Glutamatergic neuron (in vitro differentiated cells): Measurements from ENCODE around the gene ITPKB. TPM values are rescaled to one million over a fixed set of nuclear protein-coding genes. Genes with fewer than 3 reads are reported as not detected.

Experiments
- DNase-seq: peaks from one replicate; pipeline ENCODE4 v3.0.0; 2022
- H3K27ac Mint-ChIP-seq: one replicate; pipeline ENCODE4 v1.8.0; 2020; ENCODE audit warnings: mild to moderate bottlenecking, mixed read lengths, inconsistent platforms; ENCODE audit not compliant: unreplicated experiment
- H3K27me3 Mint-ChIP-seq: one replicate; pipeline ENCODE4 v1.8.0; 2020; ENCODE audit warnings: mild to moderate bottlenecking, moderate library complexity, mixed read lengths, inconsistent platforms; ENCODE audit not compliant: unreplicated experiment
- H3K36me3 Mint-ChIP-seq: one replicate; pipeline ENCODE4 v1.8.0; 2020; ENCODE audit warnings: mild to moderate bottlenecking, mixed read lengths, inconsistent platforms; ENCODE audit not compliant: unreplicated experiment
- H3K4me1 Mint-ChIP-seq: one replicate; pipeline ENCODE4 v1.8.0; 2020; ENCODE audit warnings: mild to moderate bottlenecking, low read depth, mixed read lengths, inconsistent platforms; ENCODE audit not compliant: unreplicated experiment
- H3K4me3 Mint-ChIP-seq: one replicate; pipeline ENCODE4 v1.8.0; 2020; ENCODE audit warnings: mild to moderate bottlenecking, mixed read lengths, inconsistent platforms; ENCODE audit not compliant: unreplicated experiment
- H3K9me3 Mint-ChIP-seq: one replicate; pipeline ENCODE4 v1.8.0; 2020; ENCODE audit warnings: mild to moderate bottlenecking, moderate library complexity, mixed read lengths, inconsistent platforms; ENCODE audit not compliant: unreplicated experiment
- total RNA-seq: library from RNA; stranded (reverse); fragmentation: NEBNext Ultra II Directional; extraction: Animal tissue kit (Norgen Biotek cat#: 25700); gene quantifications from one replicate; pipeline ENCODE4 v1.2.1, GENCODE V29; 2021; ENCODE audit not compliant: unreplicated experiment
- TF ChIP-seq, protein P1 (sequence below): fragments of 200-600 bp; sonication (generic); IDR thresholded peaks from one replicate; pipeline ENCODE4 v1.5.0; 2021; ENCODE audit not compliant: partially characterized antibody, unreplicated experiment

ITPKB gene
- total RNA-seq, 1 donor from 2014 or later, result 0.34 TPM

DNA sequence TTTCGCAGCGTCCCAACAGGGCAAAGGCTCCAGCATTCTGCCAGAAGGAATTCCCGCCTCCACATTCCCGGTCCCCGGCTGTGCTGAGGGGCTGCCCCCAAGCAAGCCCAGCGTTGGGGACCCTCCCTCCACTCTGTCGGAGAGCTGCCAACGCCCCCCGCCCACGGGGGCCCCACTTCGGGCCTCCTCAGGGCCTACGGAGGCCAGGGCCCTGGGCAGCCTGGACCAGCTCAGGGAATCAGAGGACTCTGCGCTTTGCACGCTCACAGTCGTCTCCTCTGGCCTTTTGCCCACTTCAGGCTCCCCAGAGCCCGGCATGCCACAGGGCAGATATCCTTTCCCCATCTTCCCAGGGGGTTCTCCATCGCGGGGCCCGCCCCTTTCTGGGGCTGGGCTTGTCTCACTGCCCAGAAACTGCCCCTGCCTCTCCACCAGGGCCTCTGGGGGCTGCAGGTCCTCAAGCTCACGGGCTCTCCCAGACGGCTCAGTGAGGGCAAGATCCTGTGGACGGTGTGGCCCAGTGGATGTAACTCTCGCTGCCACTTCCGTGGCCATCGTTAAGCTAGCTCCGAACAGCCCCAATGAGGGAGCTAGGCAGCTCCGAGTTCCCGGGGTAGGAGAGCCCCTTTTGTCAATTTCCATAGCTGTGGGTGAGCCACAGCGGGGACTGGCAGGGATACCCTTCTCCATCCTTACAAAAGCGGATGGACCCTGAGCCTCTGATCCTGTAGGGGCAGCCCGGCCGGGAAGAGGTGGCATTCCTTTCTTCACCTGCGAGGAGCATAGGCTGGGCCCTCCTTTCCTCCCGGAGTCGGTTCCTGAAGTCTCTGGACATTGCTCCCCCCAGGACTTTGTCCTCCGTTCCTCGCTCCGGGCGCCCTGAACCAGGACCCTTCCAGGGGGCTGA is 2.8 kb downstream of the ITPKB start:
- Mint-ChIP-seq H3K27ac (no peak overlapping the region), H3K9me3 (no peaks in the 10 kb centered on the region), H3K4me3 (no peak overlapping the region), H3K36me3 (no peaks in the 10 kb centered on the region), H3K4me1 (no peaks in the 10 kb centered on the region), H3K27me3 (peaks cover 9% of the 10 kb centered on the region)
- DNase-seq, result no peak
- TF ChIP-seq, protein P1, sequence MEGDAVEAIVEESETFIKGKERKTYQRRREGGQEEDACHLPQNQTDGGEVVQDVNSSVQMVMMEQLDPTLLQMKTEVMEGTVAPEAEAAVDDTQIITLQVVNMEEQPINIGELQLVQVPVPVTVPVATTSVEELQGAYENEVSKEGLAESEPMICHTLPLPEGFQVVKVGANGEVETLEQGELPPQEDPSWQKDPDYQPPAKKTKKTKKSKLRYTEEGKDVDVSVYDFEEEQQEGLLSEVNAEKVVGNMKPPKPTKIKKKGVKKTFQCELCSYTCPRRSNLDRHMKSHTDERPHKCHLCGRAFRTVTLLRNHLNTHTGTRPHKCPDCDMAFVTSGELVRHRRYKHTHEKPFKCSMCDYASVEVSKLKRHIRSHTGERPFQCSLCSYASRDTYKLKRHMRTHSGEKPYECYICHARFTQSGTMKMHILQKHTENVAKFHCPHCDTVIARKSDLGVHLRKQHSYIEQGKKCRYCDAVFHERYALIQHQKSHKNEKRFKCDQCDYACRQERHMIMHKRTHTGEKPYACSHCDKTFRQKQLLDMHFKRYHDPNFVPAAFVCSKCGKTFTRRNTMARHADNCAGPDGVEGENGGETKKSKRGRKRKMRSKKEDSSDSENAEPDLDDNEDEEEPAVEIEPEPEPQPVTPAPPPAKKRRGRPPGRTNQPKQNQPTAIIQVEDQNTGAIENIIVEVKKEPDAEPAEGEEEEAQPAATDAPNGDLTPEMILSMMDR, result no peak

DNA sequence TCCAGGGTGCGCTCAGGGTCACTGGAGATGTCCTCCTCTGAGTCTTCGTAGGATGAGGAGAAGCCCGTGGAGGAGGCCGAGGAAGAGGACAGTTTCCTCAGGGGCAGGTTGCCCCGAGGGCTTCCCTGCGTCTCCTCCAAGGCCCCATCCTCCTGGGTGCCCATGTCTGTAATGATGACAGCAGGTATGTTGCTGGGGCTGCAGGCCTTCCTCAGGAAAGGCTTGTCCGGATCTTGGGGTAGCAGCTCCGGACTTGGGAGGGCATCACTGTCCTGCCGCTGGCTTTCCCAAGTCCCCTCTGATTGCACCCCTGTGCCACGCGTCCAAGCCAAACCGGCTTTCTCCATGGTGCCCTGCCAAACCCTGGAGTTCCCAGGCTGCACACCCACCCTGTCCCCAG is 3.5 kb downstream of the ITPKB start:
- Mint-ChIP-seq H3K4me1 (no peaks in the 10 kb centered on the region), H3K36me3 (no peaks in the 10 kb centered on the region), H3K27me3 (peaks cover 9% of the 10 kb centered on the region)

DNA sequence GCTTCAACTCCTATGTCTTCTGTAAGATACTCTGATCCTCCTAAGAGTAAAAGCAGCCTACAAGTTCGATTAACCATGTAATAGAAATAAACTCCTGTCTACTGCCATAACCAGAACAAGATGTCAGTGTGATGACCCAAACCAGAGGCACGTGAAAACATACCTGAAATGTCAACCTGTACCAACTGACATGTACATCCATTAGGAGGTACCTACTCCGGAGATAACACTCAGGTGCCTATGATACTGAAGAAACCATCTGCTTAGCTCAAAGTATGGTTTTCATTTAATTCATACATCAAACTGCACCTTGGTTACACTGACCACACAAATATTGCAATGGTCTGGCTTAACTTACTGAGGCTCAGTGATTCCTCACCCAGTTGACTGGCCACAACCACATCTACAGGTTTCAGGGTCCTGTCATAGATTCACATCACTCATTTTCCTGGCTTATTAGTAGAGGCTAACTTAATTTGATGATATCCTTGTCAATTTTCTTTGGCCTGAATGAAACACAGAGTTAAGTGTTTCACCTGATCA is 4.4 kb downstream of the ITPKB start:
- DNase-seq, result no peak
- Mint-ChIP-seq H3K36me3 (no peaks in the 10 kb centered on the region), H3K4me1 (no peaks in the 10 kb centered on the region), H3K9me3 (no peaks in the 10 kb centered on the region), H3K27me3 (peaks cover 9% of the 10 kb centered on the region), H3K4me3 (no peak overlapping the region), H3K27ac (no peak overlapping the region)
- TF ChIP-seq, protein P1, result no peak

More for the DNA sequence above, 3.5 kb downstream of the ITPKB start:
- TF ChIP-seq, protein P1, result no peak
- DNase-seq, result no peak
- Mint-ChIP-seq H3K4me3 (no peak overlapping the region), H3K9me3 (no peaks in the 10 kb centered on the region), H3K27ac (no peak overlapping the region)

DNA sequence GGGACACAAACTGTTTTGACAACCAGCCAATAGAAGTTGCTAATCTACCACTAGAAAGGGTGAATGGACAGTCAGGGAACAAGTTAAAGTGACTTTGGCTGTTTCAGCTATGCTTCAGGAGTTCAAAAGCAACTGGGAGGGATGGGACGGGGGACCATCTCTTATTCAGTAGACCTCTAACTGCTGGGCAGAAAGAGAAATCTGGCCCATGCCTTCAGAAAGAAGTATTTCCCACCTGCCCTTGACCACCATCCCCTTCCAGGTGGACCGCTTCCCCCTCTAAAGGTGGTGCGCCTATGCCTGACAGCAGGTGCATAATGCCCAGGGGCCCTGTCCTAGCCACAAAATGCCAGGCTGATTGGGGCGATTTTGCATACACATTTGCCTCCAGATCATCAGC is 5.2 kb downstream of the ITPKB start:
- no peak overlapping the region for H3K4me3 Mint-ChIP-seq
- peaks cover 5% of the 10 kb centered on the region for H3K27me3 Mint-ChIP-seq

More for the DNA sequence above, 5.2 kb downstream of the ITPKB start:
- no peaks in the 10 kb centered on the region for H3K36me3 Mint-ChIP-seq
- DNase-seq, result no peak
- no peaks in the 10 kb centered on the region for H3K9me3 Mint-ChIP-seq
- TF ChIP-seq, protein P1, result no peak
- H3K4me1 Mint-ChIP-seq, result no peaks in the 10 kb centered on the region
- no peak overlapping the region for H3K27ac Mint-ChIP-seq
